ENCODE measurements around the gene SSTR3. TPM values are rescaled to one million over a fixed set of nuclear protein-coding genes. Genes with fewer than 3 reads are reported as not detected.

SSTR3 gene
- polyA plus RNA-seq, 1 donor from 2014 or later = not detected

DNA sequence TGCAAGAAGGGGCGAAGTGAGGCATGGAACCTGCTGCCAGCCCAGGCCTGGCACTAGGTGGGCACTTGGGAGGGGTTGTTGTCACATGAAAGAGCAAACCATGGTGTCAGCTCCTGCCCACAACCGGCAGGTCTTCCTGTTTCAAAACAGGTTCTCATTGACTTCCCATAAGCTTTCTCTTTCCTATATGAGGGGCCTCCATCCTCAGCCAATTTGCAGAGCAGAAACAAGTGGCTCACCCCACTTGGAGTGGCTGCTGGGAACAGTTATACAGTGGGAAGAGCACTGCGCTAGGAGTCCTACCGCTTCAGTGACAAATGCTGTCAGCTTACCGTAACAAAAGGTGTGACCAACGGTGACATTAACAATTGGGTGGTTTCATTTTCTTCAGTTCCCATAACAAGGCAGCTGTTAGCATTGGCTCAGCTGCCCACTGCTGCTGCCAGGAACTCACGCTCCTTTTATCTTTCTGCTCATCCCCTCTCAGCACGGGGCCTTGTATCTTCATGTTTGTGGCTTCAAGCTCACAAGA, 10.2 kb upstream of the SSTR3 start:
- H2AFZ ChIP-seq (ENCODE audit: low read depth, low read length) = no peak overlapping the region

DNA sequence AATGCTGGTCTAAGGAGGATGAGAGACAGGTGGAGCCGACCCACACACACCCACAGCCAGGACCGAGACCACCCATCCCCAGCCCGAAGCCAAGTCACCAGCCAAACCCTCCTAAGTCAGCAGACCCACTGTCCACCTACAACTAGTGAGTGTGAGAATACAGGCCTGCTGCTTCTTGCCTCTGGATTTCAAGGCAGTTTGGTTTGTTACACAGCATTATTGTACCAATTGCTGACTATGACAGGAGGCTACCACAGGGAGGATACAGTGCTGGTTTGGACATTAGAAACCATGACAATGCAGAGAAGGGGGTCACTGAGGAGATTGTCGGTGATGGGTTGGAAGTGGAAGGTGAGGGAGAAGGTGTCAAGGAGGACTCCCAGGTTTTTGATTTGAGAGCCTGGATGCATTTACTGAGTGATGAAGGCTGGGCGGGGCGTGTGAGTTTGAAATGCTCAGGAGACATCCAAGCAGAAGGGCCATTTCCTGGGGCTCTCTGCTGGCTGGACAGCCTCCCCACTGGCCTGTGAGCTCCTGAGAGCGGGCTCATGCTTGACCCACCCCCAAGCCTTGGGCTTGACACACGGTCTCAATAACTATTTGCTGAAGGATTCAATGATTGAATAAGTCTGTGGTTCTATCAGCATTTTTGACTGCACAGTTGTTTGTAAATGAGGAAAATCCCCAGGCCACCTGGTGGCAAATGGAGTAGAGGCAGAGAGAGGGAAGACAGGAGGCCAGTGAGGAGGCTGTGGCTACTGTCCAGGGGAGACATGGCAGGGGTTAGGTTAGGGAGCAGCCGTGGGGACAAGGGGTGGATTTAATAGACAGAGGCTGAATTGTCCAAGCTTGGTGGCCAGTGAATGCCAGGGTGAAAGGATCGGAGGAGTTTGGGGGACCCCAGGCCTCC, 9.4 kb upstream of the SSTR3 start:
- H3K36me3 ChIP-seq (ENCODE audit: insufficient read depth, low read length) = no peaks in the 10 kb centered on the region
- no peaks in the 10 kb centered on the region for H3K9me3 ChIP-seq (ENCODE audit: low read length)
- H3F3A ChIP-seq (ENCODE audit: insufficient read depth, low read length, poor library complexity, severe bottlenecking) = no peaks in the 10 kb centered on the region
- no peaks in the 10 kb centered on the region for H3K79me2 ChIP-seq (replicated peaks; ENCODE audit: insufficient read depth, low read length)
- no peaks in the 10 kb centered on the region for H3K27me3 ChIP-seq (ENCODE audit: insufficient read depth, low read depth, low read length)
- H3K9me2 ChIP-seq (ENCODE audit: insufficient read depth, low read length) = no peaks in the 10 kb centered on the region
- no peak overlapping the region for H3K4me3 ChIP-seq (ENCODE audit: low read length)
- H3K9ac ChIP-seq (ENCODE audit: low read length) = no peak overlapping the region
- no peak overlapping the region for H3K4me2 ChIP-seq (ENCODE audit: low read length)
- no peak overlapping the region for H2AFZ ChIP-seq (ENCODE audit: low read depth, low read length)
- H3K27ac ChIP-seq (ENCODE audit: low read length) = no peak overlapping the region
- no peaks in the 10 kb centered on the region for H4K20me1 ChIP-seq (ENCODE audit: insufficient read depth)
- TF ChIP-seq, protein P1, sequence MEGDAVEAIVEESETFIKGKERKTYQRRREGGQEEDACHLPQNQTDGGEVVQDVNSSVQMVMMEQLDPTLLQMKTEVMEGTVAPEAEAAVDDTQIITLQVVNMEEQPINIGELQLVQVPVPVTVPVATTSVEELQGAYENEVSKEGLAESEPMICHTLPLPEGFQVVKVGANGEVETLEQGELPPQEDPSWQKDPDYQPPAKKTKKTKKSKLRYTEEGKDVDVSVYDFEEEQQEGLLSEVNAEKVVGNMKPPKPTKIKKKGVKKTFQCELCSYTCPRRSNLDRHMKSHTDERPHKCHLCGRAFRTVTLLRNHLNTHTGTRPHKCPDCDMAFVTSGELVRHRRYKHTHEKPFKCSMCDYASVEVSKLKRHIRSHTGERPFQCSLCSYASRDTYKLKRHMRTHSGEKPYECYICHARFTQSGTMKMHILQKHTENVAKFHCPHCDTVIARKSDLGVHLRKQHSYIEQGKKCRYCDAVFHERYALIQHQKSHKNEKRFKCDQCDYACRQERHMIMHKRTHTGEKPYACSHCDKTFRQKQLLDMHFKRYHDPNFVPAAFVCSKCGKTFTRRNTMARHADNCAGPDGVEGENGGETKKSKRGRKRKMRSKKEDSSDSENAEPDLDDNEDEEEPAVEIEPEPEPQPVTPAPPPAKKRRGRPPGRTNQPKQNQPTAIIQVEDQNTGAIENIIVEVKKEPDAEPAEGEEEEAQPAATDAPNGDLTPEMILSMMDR (IDR thresholded peaks at IDR 0.05; ENCODE audit: poor library complexity, severe bottlenecking) = no peak
- no peak for TF ChIP-seq EP300 (conservative IDR thresholded peaks at IDR 0.05; ENCODE audit: poor library complexity, severe bottlenecking)

More for the DNA sequence above, 10.2 kb upstream of the SSTR3 start:
- H3K9ac ChIP-seq (ENCODE audit: low read length) = no peak overlapping the region
- no peaks in the 10 kb centered on the region for H3F3A ChIP-seq (ENCODE audit: insufficient read depth, low read length, poor library complexity, severe bottlenecking)
- no peaks in the 10 kb centered on the region for H4K20me1 ChIP-seq (ENCODE audit: insufficient read depth)
- no peaks in the 10 kb centered on the region for H3K79me2 ChIP-seq (replicated peaks; ENCODE audit: insufficient read depth, low read length)
- H3K27me3 ChIP-seq (ENCODE audit: insufficient read depth, low read depth, low read length) = no peaks in the 10 kb centered on the region
- H3K36me3 ChIP-seq (ENCODE audit: insufficient read depth, low read length) = no peaks in the 10 kb centered on the region
- no peaks in the 10 kb centered on the region for H3K9me3 ChIP-seq (ENCODE audit: low read length)
- no peaks in the 10 kb centered on the region for H3K9me2 ChIP-seq (ENCODE audit: insufficient read depth, low read length)
- H3K4me2 ChIP-seq (ENCODE audit: low read length) = no peak overlapping the region
- TF ChIP-seq, protein P1 (IDR thresholded peaks at IDR 0.05; ENCODE audit: poor library complexity, severe bottlenecking) = no peak
- TF ChIP-seq RAD21 (conservative IDR thresholded peaks at IDR 0.05) (no peak), POLR2AphosphoS5 (IDR thresholded peaks at IDR 0.05) (no peak), EP300 (conservative IDR thresholded peaks at IDR 0.05; ENCODE audit: poor library complexity, severe bottlenecking) (no peak), SMC3 (conservative IDR thresholded peaks at IDR 0.05; ENCODE audit: poor library complexity) (no peak)
- TF ChIP-seq, protein P2, sequence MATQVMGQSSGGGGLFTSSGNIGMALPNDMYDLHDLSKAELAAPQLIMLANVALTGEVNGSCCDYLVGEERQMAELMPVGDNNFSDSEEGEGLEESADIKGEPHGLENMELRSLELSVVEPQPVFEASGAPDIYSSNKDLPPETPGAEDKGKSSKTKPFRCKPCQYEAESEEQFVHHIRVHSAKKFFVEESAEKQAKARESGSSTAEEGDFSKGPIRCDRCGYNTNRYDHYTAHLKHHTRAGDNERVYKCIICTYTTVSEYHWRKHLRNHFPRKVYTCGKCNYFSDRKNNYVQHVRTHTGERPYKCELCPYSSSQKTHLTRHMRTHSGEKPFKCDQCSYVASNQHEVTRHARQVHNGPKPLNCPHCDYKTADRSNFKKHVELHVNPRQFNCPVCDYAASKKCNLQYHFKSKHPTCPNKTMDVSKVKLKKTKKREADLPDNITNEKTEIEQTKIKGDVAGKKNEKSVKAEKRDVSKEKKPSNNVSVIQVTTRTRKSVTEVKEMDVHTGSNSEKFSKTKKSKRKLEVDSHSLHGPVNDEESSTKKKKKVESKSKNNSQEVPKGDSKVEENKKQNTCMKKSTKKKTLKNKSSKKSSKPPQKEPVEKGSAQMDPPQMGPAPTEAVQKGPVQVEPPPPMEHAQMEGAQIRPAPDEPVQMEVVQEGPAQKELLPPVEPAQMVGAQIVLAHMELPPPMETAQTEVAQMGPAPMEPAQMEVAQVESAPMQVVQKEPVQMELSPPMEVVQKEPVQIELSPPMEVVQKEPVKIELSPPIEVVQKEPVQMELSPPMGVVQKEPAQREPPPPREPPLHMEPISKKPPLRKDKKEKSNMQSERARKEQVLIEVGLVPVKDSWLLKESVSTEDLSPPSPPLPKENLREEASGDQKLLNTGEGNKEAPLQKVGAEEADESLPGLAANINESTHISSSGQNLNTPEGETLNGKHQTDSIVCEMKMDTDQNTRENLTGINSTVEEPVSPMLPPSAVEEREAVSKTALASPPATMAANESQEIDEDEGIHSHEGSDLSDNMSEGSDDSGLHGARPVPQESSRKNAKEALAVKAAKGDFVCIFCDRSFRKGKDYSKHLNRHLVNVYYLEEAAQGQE (IDR thresholded peaks at IDR 0.05; ENCODE audit: borderline replicate concordance) = no peak
- H3K27ac ChIP-seq (ENCODE audit: low read length) = no peak overlapping the region
- no peak overlapping the region for H3K4me3 ChIP-seq (ENCODE audit: low read length)

All from neural cell (in vitro differentiated cells).